Common myeloid progenitor, CD34-positive (primary cell): ENCODE measurements around the gene SH3BP2.

Source experiments
- CTCF ChIA-PET: fragments of 350-600 bp; sonication (Branson Sonifier 250); formaldehyde crosslinking; loops from one replicate; lab custom pipeline; 2021; ENCODE audit warnings: antibody characterized with exemption; lab: Charles Lee
- POLR2A ChIA-PET: fragments of 350-600 bp; sonication (Branson Sonifier 250); formaldehyde crosslinking; loops from one replicate; lab custom pipeline; 2021; ENCODE audit warnings: antibody characterized with exemption; lab: Charles Lee
- DNase-seq, 3 donors: peaks; one replicate each; pipeline versions ENCODE4 v3.0.0 to v3.0.0-alpha.2; 2013
- H3K27ac ChIP-seq, 2 experiments: 1 replicate in 1 of 2; 2 replicates in 1 of 2; pipeline ENCODE4 v1.7.0; 2013; ENCODE audit warnings: inconsistent platforms in 2 of 2, low read length in 2 of 2, mild to moderate bottlenecking in 2 of 2, low read depth in 1 of 2, moderate library complexity in 1 of 2; ENCODE audit not compliant: severe bottlenecking in 2 of 2, insufficient read depth in 1 of 2, poor library complexity in 1 of 2
- H3K27me3 ChIP-seq, 5 experiments: replicated peaks in 2 of 5; 1 replicate in 3 of 5; 2 replicates in 2 of 5; pipeline versions ENCODE4 v1.6.1 to v1.7.0; 2013; ENCODE audit warnings: low read length in 4 of 5, mild to moderate bottlenecking in 2 of 5, moderate library complexity in 2 of 5, inconsistent platforms in 1 of 5; ENCODE audit not compliant: insufficient read depth in 5 of 5, control insufficient read depth in 4 of 5
- H3K36me3 ChIP-seq, 4 experiments: 1 replicate in 2 of 4; 2 replicates in 2 of 4; pipeline versions ENCODE4 v1.6.1 to v1.7.0; 2013; ENCODE audit warnings: low read length in 3 of 4, control low read depth in 1 of 4, mild to moderate bottlenecking in 1 of 4; ENCODE audit not compliant: control insufficient read depth in 4 of 4, insufficient read depth in 4 of 4
- H3K4me1 ChIP-seq, 4 experiments: 1 replicate in 3 of 4; 2 replicates in 1 of 4; pipeline versions ENCODE4 v1.6.1 to v1.7.1; 2013; ENCODE audit warnings: low read length in 3 of 4, mild to moderate bottlenecking in 3 of 4, control low read depth in 1 of 4, inconsistent platforms in 1 of 4, moderate library complexity in 1 of 4; ENCODE audit not compliant: control insufficient read depth in 4 of 4, insufficient read depth in 4 of 4; ENCODE audit errors: control extremely low read depth in 1 of 4
- H3K4me3 ChIP-seq, 7 experiments: 1 replicate in 4 of 7; 2 replicates in 3 of 7; pipeline versions ENCODE4 v1.5.1 to v1.7.0; 2013; ENCODE audit warnings: mild to moderate bottlenecking in 7 of 7, low read length in 6 of 7, moderate library complexity in 6 of 7, inconsistent platforms in 2 of 7, low read depth in 2 of 7, control low read depth in 1 of 7; ENCODE audit not compliant: insufficient read depth in 4 of 7, control insufficient read depth in 1 of 7; ENCODE audit errors: extremely low read depth in 1 of 7
- H3K9me3 ChIP-seq, 5 experiments: 1 replicate in 4 of 5; 2 replicates in 1 of 5; pipeline versions ENCODE4 v1.6.1 to v1.7.1; 2013; ENCODE audit warnings: low read length in 4 of 5, mild to moderate bottlenecking in 2 of 5, inconsistent platforms in 1 of 5, low read depth in 1 of 5, moderate library complexity in 1 of 5; ENCODE audit not compliant: control insufficient read depth in 4 of 5, insufficient read depth in 2 of 5; ENCODE audit errors: control extremely low read depth in 1 of 5
- WGBS: methylation state at CpG from one replicate; pipeline ENCODE4 v1.1.5; 2013; ENCODE audit not compliant: insufficient coverage; 5-methylcytosine and 5-hydroxymethylcytosine counted together

The SH3BP2 gene

GRCh38 chr4:2795300-2795892 is 2.5 kb downstream of the SH3BP2 start:
- DNase-seq, result no peak
- no peaks in the 10 kb centered on the region for H3K27me3 ChIP-seq
- H3K27ac ChIP-seq, result no peak overlapping the region
- ChIA-PET POLR2A (no interaction called here), CTCF (interaction anchor here (0.7 kb wide), 1 partner anchor 42 kb away, joined by 3 read pairs; no protein-coding TSS in a partner anchor)
- no peaks in the 10 kb centered on the region for H3K36me3 ChIP-seq
- no peaks in the 10 kb centered on the region for H3K9me3 ChIP-seq
- 100% methylated on average over 14 of the region's 17 CpGs for WGBS
- no peak overlapping the region for H3K4me3 ChIP-seq
- H3K4me1 ChIP-seq, result peaks cover 3 to 95% (median 86%) of the 10 kb centered on the region in 4 experiments

- Histone ChIP-seq H3K9me3 (no peaks in the 10 kb centered on the region), H3K4me1 (peaks cover 3 to 95% (median 88%) of the 10 kb centered on the region in 4 experiments), H3K36me3 (no peaks in the 10 kb centered on the region), H3K27me3 (no peaks in the 10 kb centered on the region), H3K4me3 (no peak overlapping the region), H3K27ac (no peak overlapping the region)
- ChIA-PET CTCF (interaction anchor here (0.7 to 1.8 kb wide), 7 partner anchors 11 to 38 kb away, joined by 3 to 7 read pairs (median 4); no protein-coding TSS in a partner anchor), POLR2A (no interaction called here)
- 93% methylated on average over 27 of the region's 27 CpGs for WGBS
- DNase-seq, result no peak
Measured at GRCh38 chr4:2795893-2796848, 3.3 kb downstream of the SH3BP2 start.

- ChIA-PET CTCF (interaction anchor here (0.6 to 4.5 kb wide), 11 partner anchors 11 to 63 kb away, joined by 3 to 34 read pairs (median 4); no protein-coding TSS in a partner anchor), POLR2A (interaction anchor here (1.0 to 2.0 kb wide), 3 partner anchors 13 to 46 kb away, joined by 3 to 8 read pairs (median 4); partner anchors contain the start of gene ADD1)
- Histone ChIP-seq H3K27ac (no peak overlapping the region), H3K36me3 (no peaks in the 10 kb centered on the region), H3K27me3 (no peaks in the 10 kb centered on the region), H3K4me1 (peaks cover 5 to 95% (median 91%) of the 10 kb centered on the region in 4 experiments), H3K4me3 (no peak overlapping the region), H3K9me3 (no peaks in the 10 kb centered on the region)
- no peak for DNase-seq
- 98% methylated on average over 13 of the region's 13 CpGs for WGBS
Measured at GRCh38 chr4:2796849-2797544, 4.1 kb downstream of the SH3BP2 start.

GRCh38 chr4:2797545-2798305 is 4.8 kb downstream of the SH3BP2 start:
- no peaks in the 10 kb centered on the region for H3K36me3 ChIP-seq
- ChIA-PET POLR2A (interaction anchor here (0.9 to 2.0 kb wide), 5 partner anchors 13 to 166 kb away, joined by 3 to 8 read pairs (median 3); partner anchors contain the start of genes ADD1 and GRK4), CTCF (interaction anchor here (0.6 to 4.5 kb wide), 10 partner anchors 10 to 70 kb away, joined by 3 to 34 read pairs (median 4); no protein-coding TSS in a partner anchor)
- peak overlapping the region in 5 of 7 experiments; percentile 23 to 56 (median 46) for H3K4me3 ChIP-seq
- WGBS, result 14% methylated on average over 18 of the region's 23 CpGs
- no peaks in the 10 kb centered on the region for H3K27me3 ChIP-seq
- H3K27ac ChIP-seq, result peak overlapping the region in 1 of 2 experiments; percentile 59
- peaks cover 5 to 96% (median 92%) of the 10 kb centered on the region in 4 experiments for H3K4me1 ChIP-seq
- H3K9me3 ChIP-seq, result no peaks in the 10 kb centered on the region
- DNase-seq, result peak; percentile 62 to 95 (median 93)

DNA sequence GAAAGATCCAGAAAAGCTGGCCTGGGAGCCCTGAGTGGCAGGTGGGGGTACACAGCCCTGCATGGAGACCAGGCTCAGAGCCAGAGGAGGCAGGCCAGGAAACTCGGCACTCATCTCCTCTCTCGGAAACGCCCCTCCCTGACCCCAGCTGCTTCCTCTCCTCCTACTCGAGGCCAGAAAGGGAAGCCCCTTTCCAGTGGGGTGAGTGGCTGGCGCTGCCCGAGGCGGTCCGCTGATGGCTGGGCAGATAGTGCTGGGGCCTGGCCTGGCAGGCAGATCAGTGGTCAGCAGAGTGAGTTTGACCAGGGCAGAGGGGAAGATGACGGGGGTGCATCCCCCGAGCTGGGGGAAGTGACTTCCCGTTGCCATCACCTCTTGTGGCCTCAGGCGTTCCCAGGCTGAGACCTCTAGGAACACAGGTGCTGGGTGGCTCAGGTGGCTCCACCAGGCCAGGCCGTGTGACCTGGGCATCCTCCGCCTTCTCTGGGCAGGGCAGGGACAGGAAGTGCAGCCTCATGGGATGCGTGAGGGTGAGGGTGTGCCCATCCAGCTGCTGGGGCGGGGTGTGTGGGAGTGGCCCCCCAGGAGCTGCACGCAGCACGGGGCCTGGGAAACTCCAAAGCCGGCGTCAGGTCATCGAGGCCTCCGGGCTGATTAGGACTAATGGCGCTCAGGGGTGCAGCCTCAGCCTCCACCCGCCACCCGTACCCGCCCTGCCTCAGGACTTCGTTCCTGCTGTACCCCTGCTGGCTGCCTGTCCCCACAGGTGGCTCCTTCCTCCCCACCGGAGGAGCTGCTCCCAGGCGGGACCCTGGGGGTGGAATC is 5.7 kb downstream of the SH3BP2 start:
- peak; percentile 63 to 91 (median 88) for DNase-seq
- H3K4me3 ChIP-seq, result peak overlapping the region in 5 of 7 experiments; percentile 26 to 56 (median 46)
- CTCF ChIA-PET, result interaction anchor here (0.7 to 4.5 kb wide), 9 partner anchors 9 to 69 kb away, joined by 3 to 34 read pairs (median 4); no protein-coding TSS in a partner anchor
- no peaks in the 10 kb centered on the region for H3K36me3 ChIP-seq
- POLR2A ChIA-PET, result interaction anchor here (0.6 to 2.0 kb wide), 6 partner anchors 11 to 165 kb away, joined by 3 to 8 read pairs (median 3); partner anchors contain the start of gene GRK4
- no peaks in the 10 kb centered on the region for H3K9me3 ChIP-seq
- no peaks in the 10 kb centered on the region for H3K27me3 ChIP-seq
- WGBS, result 14% methylated on average over 20 of the region's 29 CpGs
- peak overlapping the region in 1 of 2 experiments; percentile 59 for H3K27ac ChIP-seq
- H3K4me1 ChIP-seq, result peaks cover 5 to 97% (median 91%) of the 10 kb centered on the region in 4 experiments
